Stomach (tissue), 4 donors: ENCODE results near the gene BMPR2.
"Not testable (repeated sequence)": the region's sequence is repeated elsewhere in the genome, so short reads cannot be mapped to it uniquely, and the experiment has no call there.

Experiments used
- CTCF ChIP-seq, 7 experiments: fragments of 450-650 bp in 4 of 7; fragments of 200-600 bp in 3 of 7; sonication (generic) in 3 of 7; IDR thresholded peaks; one replicate each; pipeline ENCODE4 v1.5.1; 2016 to 2019; ENCODE audit warnings: antibody characterized with exemption in 7 of 7, control low read depth in 2 of 7, mild to moderate bottlenecking in 1 of 7
- POLR2AphosphoS5 ChIP-seq, 3 donors: sonication (generic); formaldehyde crosslinking; IDR thresholded peaks; one replicate each; pipeline ENCODE4 v1.6.1; 2016; ENCODE audit warnings: antibody characterized with exemption in 3 of 3

GRCh38 chr2:202497473-202497866 is 121.3 kb downstream of the BMPR2 start:
- TF ChIP-seq CTCF, POLR2AphosphoS5 (IDR thresholded peaks at IDR 0.05): not testable (repeated sequence)
